ENCODE results near the gene CISD3. TPM values are rescaled to one million over a fixed set of nuclear protein-coding genes. Genes with fewer than 3 reads are reported as not detected.
A peak's percentile ranks its signal among the peaks of the same experiment; 100 is the strongest.

CISD3 gene
- polyA plus RNA-seq, 3 donors: 11.5 to 12.5 (median 11.9) TPM

DNA sequence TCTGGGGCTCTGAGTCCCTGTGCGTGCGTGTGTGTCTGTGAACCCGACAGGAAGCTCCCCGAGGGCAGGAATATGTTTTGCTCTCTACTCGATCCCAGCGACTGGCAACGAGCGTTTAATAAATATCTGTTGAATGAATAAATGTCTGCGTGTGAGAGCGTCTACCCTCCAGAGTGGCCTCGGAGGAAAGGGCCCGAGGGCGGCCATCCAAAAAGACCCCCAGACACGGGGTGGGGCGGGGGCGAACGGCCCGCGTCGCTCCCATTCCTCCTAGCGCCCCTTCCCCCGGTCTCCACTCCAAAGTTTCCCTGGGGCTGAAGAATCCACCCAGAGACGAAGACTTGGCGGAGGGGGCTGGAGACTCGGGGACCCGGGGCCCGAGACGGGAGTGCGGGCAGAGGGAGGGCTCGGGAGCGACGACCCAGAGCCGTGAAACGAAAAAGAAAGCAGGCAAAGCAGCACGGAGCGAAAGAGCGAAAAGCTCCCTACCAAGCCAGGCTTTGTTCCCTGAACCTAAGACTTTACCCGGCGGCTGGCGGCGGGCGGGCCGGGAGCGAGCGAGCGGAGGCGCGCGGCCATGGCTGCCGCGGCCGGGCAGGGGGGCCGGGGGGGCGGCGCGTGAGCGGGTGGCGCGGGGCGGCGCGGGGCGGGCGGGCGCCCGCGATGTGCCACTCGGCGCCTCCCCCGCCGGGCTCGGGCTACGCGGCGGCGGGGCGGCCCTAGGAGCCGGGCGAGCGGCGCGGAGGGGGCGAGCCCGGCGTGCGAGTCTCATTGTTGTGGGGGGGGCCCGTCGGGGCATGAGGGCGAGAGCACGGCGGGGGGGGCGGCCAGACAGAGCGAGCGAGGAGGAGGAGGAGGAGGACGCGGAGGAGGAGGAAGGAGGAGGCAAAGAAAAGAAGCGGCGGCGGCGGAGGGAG, 25.3 kb upstream of the CISD3 start, which contains the start of gene MLLT6:
Gene MLLT6, plus strand, starts transcription at position 668 of the 917 bp plus-strand sequence. CDS start 360 bp downstream, outside the sequence.
- DNase-seq (ENCODE audit: extremely low read depth in 1 of 11, low read depth in 9 of 11, low spot score in 4 of 11): peak in 6 of 11 donors; percentile 69 to 80 (median 78)

DNA sequence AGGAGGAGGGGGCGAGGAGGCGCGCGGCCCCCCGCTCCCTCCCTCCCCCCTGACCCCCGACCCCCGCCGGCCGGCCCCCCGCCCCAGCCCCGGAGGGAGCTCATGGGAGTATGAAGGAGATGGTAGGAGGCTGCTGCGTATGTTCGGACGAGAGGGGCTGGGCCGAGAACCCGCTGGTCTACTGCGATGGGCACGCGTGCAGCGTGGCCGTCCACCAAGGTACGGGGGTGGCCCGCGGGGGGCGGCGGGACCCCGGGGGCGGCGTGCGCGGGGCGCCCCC, 24.7 kb upstream of the CISD3 start:
- DNase-seq (ENCODE audit: extremely low read depth in 1 of 11, low read depth in 9 of 11, low spot score in 4 of 11): no peak

DNA sequence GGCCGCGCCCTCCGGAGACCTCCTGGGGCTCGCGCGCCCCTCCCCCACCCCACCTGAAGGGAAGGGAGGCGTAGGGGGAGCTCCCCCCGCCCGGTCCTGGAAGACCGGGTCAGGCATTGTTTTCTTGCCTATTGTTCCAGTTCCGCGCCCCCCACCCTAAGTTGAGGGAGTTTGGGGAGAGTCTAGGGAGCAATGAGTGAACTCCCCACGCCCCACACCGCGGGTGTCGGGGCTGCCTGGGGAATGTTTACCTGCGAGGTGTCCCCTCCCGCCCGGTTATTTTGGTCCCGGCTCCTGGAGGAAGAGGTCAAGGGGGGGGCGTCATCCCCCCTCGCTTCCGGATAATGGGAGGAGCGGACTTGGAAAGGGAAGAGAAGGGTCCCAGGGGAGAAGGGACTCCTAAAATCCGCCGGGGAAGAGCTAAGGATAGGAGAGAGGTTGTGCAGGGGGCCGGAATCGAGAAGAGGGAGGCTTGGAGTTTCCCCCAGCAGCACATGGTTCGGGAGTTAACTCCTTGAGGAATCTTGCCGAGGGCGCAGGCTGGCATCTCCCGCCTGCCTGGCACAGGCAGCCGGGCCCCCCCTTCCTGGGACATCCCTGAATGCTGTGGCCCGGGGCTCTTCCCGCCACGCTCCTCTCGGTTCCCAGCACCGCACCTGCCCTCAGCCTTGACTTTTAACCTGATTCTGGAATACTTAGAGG, 24.2 kb upstream of the CISD3 start:
- DNase-seq (ENCODE audit: extremely low read depth in 1 of 11, low read depth in 9 of 11, low spot score in 4 of 11): peak in 1 of 11 donors; percentile 40

DNA sequence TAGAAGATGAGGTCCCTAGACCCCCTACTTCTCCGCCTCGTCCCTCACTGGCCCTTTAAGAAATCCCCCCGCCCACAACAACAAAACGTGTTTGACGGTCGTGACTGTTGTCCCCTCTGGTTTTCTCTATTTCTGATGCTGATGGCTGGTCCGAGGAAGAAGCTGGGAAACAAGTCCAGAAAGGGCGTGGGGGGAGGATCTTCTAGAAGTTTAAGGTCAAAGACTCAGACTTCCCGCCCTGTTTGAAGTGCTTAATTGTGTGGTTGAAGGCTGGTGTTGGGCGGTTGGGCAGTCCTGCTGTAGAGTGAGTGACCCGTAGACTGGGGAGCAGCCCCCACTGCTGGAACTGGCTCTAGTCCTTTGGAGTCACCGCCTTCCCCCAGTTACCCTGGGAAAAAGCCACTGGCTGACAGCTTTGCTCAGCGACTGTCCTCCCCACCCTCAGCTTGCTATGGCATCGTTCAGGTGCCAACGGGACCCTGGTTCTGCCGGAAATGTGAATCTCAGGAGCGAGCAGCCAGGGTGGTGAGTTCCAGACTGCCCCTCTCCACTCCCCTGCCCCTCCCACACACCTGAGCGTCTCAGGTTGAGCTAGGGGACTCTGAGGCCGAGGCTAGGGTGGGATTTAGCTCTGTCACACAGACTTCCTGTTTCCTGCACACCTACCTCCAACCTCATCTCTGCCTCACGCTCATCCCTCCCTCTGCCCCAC, 23.5 kb upstream of the CISD3 start:
- no peak for DNase-seq (ENCODE audit: extremely low read depth in 1 of 11, low read depth in 9 of 11, low spot score in 4 of 11)

DNA sequence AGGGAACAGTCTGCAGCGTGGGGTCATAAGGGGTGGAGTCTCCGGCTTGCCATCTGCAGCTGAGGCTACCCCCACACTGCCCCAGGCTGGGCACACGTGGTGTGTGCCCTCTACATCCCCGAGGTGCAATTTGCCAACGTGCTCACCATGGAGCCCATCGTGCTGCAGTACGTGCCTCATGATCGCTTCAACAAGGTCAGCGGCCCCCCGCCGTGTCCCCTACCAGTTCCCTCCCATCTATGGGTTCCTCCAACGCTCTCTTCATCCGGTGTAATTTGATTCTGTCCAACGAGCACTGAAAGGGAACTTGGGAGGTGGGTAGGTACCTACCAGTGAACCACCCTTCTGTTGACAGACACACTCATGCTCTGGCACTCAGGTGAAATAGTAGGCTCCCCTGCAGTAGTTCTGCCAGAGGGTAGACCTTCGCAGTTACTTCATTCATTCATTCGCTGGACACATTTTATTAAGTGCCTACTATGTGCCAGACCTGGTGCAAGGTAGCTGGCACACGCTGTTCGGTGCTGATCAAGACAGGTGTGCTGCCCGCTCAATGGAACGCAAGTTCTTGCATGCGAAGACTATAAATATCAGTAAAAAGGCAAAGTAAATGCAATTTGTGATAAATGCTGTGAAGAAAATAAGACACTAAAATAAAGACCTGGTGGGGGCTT, 22.3 kb upstream of the CISD3 start:
- DNase-seq (ENCODE audit: extremely low read depth in 1 of 11, low read depth in 9 of 11, low spot score in 4 of 11): no peak

DNA sequence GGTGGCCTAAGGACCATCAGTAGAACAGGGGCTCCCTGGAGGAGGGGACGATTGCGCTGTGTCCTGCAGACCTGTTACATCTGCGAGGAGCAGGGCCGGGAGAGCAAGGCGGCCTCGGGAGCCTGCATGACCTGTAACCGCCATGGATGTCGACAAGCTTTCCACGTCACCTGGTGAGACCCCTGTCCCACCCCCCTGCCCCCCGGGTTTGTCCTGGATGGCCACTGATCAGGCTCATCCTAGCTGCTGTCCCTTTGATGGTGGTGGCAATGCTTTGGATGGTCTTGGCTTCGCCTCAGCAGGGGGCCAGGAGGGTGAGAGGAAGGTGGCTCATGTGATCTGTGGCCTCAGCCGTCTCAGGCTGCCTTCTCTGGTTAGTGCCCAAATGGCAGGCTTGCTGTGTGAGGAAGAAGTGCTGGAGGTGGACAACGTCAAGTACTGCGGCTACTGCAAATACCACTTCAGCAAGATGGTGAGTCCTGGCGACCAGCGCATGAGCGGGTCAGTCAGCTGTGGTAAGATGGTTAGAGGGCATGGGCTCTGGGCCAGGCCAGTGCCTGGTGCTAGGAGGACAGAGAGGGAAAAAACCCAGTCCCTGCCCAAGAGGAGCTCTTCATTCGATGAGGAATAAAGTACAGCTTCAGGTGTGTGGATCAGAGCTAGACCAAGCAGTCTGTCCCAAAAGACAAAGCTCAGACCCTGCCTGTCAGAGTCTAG, 20.9 kb upstream of the CISD3 start:
- DNase-seq (ENCODE audit: extremely low read depth in 1 of 11, low read depth in 9 of 11, low spot score in 4 of 11): no peak

DNA sequence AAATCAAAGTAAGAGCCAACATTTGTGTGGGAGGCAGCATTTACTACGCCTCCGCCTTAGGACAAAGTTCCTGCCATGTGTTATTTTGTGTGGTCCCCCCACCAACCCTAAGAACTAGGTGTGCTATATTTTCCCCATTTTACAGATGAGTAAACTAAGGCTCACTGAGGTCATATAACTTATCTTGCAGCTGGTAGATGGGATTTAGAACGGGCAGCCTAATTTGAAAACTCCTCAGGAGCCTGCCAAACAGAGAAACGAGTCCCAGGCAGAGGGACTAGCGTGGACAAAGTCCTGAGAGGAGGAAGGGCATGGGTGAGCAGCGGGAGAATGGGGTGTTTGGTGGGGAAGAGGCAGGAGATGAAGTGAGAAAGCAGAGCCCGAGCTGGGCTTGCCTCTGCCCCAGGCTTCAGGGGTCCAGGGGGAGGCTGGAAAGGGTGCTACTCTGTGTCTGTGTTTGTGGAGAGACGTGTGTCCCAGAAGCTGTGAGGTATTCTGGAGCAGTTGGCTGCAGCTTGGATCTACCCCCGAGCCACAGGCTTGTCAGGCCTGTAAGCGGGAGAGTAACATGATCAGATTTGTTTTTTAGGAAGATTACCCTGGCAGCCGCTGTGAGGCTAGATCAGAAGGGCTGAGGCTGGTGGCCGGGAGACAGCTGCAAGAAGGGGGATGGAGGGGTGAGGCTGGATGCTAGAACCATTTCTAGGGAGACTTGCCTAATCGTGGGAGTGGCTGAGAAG, 20.1 kb upstream of the CISD3 start:
- DNase-seq (ENCODE audit: extremely low read depth in 1 of 11, low read depth in 9 of 11, low spot score in 4 of 11): no peak

DNA sequence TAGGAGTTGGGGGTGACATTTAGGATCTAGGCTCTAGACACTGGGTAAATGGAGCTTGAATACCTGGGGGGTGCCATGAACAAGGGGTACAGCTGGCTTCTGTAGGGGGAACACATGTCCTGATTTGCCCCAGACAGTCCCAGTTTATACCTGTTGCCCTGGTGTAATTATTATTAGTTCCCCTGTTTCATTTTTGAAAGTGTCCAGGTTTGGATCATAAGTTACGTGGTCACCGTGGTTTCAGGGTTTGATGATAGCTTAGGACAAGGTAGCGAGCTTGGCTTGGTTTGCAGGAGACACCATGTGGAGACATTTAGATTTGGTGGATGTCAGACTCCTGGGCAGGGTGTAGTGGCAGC, 19.6 kb upstream of the CISD3 start:
- DNase-seq (ENCODE audit: extremely low read depth in 1 of 11, low read depth in 9 of 11, low spot score in 4 of 11): no peak

DNA sequence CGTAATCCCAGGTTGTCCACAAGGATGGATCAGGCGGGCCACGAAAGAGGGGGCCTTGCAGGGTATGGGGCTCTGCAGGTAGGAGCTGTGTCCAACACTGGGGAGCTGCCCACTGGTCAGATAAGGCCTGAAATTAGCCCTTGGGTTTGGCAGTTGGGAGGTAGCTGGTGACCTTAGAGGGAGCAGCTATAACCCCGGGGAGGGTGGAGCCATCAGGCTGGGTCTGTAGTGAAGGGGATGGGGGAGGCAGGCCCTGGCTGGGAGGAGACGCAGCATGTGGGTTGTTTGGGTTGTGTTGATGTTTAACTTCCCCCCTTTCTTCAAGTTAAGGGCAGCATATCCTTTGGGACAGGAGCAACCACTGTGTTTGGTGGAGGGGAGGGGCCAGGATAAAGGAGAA, 19.2 kb upstream of the CISD3 start:
- DNase-seq (ENCODE audit: extremely low read depth in 1 of 11, low read depth in 9 of 11, low spot score in 4 of 11): no peak

DNA sequence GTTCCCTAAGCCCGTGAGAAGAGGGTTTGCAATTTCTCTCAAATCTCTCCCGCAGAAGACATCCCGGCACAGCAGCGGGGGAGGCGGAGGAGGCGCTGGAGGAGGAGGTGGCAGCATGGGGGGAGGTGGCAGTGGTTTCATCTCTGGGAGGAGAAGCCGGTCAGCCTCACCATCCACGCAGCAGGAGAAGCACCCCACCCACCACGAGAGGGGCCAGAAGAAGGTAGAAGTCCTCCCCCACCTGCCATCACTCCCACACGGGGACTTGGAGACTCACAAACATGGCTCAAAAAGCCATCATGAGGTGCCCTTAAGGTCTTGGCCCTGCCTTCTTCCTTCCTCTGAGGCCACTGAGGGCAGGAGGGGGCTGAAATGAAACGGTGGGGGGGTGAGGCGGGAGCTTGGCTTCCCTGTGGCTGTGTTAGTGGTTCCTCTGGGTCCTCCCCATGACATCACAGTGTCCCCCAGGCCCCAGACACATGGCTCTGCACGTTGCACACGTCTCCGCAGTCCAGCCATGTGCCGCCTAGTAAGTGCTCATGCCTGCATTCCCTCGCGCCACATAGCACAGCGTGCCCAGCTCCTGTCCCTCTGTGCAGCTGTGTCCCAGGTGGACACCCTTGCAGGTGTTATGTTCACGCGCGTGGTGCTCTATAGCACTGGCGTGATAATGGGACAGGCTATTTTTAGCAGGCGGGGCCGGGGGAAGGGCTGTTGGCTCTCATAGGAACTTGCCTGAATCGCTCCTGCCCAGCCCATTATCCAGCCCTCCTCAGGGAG, 18.2 kb upstream of the CISD3 start:
- no peak for DNase-seq (ENCODE audit: extremely low read depth in 1 of 11, low read depth in 9 of 11, low spot score in 4 of 11)

DNA sequence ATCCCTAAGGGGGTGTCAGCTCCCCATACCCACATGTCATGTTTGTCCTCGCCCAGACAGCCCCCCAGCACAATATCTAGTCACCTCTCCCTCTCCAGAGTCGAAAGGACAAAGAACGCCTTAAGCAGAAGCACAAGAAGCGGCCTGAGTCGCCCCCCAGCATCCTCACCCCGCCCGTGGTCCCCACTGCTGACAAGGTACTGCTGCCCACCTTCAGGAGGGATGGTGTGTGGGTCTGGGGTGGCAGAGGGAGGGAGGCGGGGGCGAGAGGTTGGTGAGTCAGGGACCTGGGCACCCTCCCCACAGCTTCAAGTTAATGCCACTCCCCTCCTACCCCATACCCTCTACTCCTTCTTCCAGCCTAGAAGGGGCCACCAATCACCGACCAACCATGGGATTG, 17.5 kb upstream of the CISD3 start:
- no peak for DNase-seq (ENCODE audit: extremely low read depth in 1 of 11, low read depth in 9 of 11, low spot score in 4 of 11)

DNA sequence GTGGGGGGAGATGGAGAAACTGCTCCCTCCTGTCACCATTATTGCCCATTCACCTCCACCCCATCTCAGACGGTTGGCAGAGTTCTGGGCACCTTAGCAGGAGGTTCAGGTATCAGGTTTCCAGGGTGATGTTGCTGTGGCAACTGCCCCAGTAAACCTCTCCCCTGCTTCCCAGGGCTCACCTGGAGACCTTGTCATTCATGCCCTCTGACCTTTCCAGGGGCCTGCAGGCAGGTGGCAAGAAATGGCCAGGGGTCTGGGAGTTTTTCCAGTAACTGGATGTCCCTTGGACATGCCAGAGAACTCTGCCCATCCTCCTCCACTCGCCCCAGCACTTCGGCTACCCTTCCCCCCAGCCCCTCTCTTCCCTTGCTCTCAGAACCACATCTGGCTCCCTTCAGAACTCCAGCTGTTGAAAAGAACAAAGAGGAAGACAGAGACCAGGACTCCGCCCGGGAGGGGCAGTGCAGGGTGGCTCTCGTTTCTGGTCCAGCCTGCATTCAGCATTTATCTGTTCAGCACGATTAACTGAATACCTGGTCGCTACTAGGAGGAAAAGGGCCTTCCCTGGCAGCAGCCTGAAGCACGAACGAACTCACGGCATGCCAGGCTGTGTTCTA, 16.6 kb upstream of the CISD3 start:
- DNase-seq (ENCODE audit: extremely low read depth in 1 of 11, low read depth in 9 of 11, low spot score in 4 of 11): no peak

DNA sequence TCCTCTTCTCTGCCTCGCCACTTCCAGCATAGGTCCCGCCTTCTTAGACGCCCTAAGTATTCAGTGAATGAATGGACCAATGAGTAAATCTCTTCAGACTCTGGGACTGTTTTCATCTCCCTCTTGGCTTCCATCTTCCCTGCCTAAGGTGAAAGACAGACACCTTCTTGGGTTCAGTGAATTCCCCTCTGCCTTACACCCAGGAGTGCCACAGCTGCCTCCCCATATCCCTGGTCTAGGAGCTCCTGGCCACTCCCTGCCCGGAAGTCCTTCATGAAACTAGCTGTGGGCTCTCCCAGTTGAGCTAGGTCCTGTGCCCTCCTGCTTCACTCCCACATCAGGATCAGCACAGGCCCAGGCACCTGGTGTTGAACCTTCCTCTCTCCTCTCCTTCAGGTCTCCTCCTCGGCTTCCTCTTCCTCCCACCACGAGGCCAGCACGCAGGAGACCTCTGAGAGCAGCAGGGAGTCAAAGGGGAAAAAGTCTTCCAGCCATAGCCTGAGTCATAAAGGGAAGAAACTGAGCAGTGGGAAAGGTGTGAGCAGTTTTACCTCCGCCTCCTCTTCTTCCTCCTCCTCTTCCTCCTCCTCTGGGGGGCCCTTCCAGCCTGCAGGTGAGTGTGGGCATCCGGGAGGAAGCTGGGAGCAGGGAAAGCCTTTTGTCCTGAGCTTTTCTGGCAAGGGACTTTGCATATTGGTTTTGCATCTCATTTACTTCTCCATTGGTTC, 14.8 kb upstream of the CISD3 start:
- DNase-seq (ENCODE audit: extremely low read depth in 1 of 11, low read depth in 9 of 11, low spot score in 4 of 11): no peak

DNA sequence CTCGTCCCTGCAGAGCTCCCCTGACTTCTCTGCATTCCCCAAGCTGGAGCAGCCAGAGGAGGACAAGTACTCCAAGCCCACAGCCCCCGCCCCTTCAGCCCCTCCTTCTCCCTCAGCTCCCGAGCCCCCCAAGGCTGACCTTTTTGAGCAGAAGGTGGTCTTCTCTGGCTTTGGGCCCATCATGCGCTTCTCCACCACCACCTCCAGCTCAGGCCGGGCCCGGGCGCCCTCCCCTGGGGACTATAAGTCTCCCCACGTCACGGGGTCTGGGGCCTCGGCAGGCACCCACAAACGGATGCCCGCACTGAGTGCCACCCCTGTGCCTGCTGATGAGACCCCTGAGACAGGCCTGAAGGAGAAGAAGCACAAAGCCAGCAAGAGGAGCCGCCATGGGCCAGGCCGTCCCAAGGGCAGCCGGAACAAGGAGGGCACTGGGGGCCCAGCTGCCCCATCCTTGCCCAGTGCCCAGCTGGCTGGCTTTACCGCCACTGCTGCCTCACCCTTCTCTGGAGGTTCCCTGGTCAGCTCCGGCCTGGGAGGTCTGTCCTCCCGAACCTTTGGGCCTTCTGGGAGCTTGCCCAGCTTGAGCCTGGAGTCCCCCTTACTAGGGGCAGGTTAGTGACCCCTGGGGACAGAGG, 13.7 kb upstream of the CISD3 start:
- DNase-seq (ENCODE audit: extremely low read depth in 1 of 11, low read depth in 9 of 11, low spot score in 4 of 11): no peak

DNA sequence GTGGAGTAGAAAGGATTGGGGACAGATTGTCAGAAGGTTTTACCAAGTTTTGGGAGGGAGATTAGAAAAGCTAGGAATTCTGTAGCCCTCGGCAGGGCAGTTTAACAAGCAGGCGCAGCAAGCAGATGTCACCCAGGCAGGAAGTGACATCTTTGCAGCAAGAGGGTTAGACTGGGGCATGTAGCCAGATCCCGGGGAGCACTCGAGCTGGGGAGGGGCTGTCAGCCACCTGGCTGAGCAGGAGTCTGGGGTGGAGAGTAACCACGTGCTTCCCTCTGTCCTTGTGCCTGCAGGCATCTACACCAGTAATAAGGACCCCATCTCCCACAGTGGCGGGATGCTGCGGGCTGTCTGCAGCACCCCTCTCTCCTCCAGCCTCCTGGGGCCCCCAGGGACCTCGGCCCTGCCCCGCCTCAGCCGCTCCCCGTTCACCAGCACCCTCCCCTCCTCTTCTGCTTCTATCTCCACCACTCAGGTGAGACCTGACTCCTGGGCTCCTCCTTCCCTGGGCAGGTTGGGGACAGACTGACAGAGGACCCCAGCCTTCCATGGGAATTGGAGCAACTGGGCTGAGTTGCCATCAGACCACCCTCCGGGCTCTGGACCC, 12.9 kb upstream of the CISD3 start:
- DNase-seq (ENCODE audit: extremely low read depth in 1 of 11, low read depth in 9 of 11, low spot score in 4 of 11): no peak
